Stomach (tissue), 4 donors: ENCODE results near the gene CEP41.

Source experiments
- EP300 ChIP-seq: sonication (generic); formaldehyde crosslinking; IDR thresholded peaks from one replicate; pipeline ENCODE4 v1.6.1; 2017; ENCODE audit warnings: antibody characterized with exemption
- POLR2A ChIP-seq, 4 donors: fragments of 450-650 bp; IDR thresholded peaks; one replicate each; pipeline ENCODE4 v1.6.1; 2016; ENCODE audit warnings: antibody characterized with exemption in 4 of 4, control low read depth in 2 of 4, mild to moderate bottlenecking in 1 of 4, moderate library complexity in 1 of 4
- POLR2AphosphoS5 ChIP-seq, 3 donors: sonication (generic); formaldehyde crosslinking; IDR thresholded peaks; one replicate each; pipeline ENCODE4 v1.6.1; 2016; ENCODE audit warnings: antibody characterized with exemption in 3 of 3
- TF ChIP-seq, protein P1 (sequence below), 7 experiments: fragments of 450-650 bp in 4 of 7; fragments of 200-600 bp in 3 of 7; sonication (generic) in 3 of 7; IDR thresholded peaks; one replicate each; pipeline ENCODE4 v1.5.1; 2016 to 2019; ENCODE audit warnings: antibody characterized with exemption in 7 of 7, control low read depth in 2 of 7, mild to moderate bottlenecking in 1 of 7

DNA sequence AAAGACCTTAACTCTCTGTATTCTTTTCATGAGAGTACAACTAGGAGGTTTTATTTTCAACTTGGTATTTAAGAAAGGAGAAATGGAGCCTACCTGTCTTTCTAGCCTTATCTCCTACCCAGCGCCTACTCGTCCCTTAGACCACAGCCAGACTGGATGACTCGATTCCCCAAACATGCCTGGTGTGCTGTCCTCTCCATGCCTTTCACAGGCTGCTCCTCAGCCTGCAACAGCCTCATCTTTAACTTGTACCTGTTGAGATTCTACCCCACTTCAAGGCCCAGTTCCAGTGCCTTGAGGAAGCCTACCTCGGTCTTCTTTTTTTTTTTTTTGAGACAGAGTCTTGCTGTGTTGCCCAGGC lies 31.1 kb downstream of the CEP41 start:
- TF ChIP-seq, protein P1, sequence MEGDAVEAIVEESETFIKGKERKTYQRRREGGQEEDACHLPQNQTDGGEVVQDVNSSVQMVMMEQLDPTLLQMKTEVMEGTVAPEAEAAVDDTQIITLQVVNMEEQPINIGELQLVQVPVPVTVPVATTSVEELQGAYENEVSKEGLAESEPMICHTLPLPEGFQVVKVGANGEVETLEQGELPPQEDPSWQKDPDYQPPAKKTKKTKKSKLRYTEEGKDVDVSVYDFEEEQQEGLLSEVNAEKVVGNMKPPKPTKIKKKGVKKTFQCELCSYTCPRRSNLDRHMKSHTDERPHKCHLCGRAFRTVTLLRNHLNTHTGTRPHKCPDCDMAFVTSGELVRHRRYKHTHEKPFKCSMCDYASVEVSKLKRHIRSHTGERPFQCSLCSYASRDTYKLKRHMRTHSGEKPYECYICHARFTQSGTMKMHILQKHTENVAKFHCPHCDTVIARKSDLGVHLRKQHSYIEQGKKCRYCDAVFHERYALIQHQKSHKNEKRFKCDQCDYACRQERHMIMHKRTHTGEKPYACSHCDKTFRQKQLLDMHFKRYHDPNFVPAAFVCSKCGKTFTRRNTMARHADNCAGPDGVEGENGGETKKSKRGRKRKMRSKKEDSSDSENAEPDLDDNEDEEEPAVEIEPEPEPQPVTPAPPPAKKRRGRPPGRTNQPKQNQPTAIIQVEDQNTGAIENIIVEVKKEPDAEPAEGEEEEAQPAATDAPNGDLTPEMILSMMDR (IDR thresholded peaks at IDR 0.05): no peak
- TF ChIP-seq POLR2A (IDR thresholded peaks at IDR 0.05) (no peak), EP300 (no peak), POLR2AphosphoS5 (IDR thresholded peaks at IDR 0.05) (no peak)
